RWPE2 (cell line): Measurements from ENCODE around the gene TNN.

Source experiments
- ATAC-seq: fragments of 200-7000 bp; cut with Tn5 transposase; 3 replicates; pipeline ENCODE4 v1.9.1; 2021; ENCODE audit warnings: low read depth
- DNase-seq: peaks from one replicate; pipeline ENCODE4 v3.0.0-alpha.2; 2020; ENCODE audit warnings: low spot score
- H3K27ac ChIP-seq: fragments of 450-650 bp; 2 replicates; pipeline ENCODE4 v1.5.1; 2017; ENCODE audit warnings: mild to moderate bottlenecking; ENCODE audit not compliant: poor library complexity, severe bottlenecking
- H3K27me3 ChIP-seq: fragments of 250-450 bp; sonication (Bioruptor Pico); 2 replicates; pipeline ENCODE4 v1.5.1; 2021; ENCODE audit warnings: mild to moderate bottlenecking, moderate library complexity; ENCODE audit not compliant: insufficient read depth, poor library complexity, severe bottlenecking
- H3K36me3 ChIP-seq: fragments of 250-450 bp; sonication (Bioruptor Pico); 2 replicates; pipeline ENCODE4 v1.5.1; 2020; ENCODE audit warnings: low read depth, mild to moderate bottlenecking, moderate library complexity
- H3K4me1 ChIP-seq: fragments of 250-450 bp; sonication (Bioruptor Pico); 2 replicates; pipeline ENCODE4 v1.5.1; 2021; ENCODE audit warnings: mild to moderate bottlenecking, moderate library complexity; ENCODE audit not compliant: insufficient read depth, poor library complexity, severe bottlenecking
- H3K4me3 ChIP-seq: fragments of 250-450 bp; sonication (Bioruptor Pico); 2 replicates; pipeline ENCODE4 v1.5.1; 2021; ENCODE audit warnings: mild to moderate bottlenecking, moderate library complexity; ENCODE audit not compliant: severe bottlenecking
- H3K9me3 ChIP-seq: fragments of 250-450 bp; sonication (Bioruptor Pico); 2 replicates; pipeline ENCODE4 v1.5.1; 2021; ENCODE audit warnings: mild to moderate bottlenecking, moderate library complexity; ENCODE audit not compliant: severe bottlenecking
- CTCF ChIP-seq: fragments of 450-650 bp; IDR thresholded peaks from one replicate; pipeline ENCODE4 v1.5.1; 2017; ENCODE audit warnings: mild to moderate bottlenecking, moderate library complexity; ENCODE audit not compliant: poor library complexity, severe bottlenecking

TNN gene

GRCh38 chr1:175075572-175076568 lies 8.2 kb downstream of the TNN start:
- no peak for TF ChIP-seq CTCF
- Histone ChIP-seq H3K36me3 (no peaks in the 10 kb centered on the region), H3K27ac (no peak overlapping the region), H3K4me1 (no peaks in the 10 kb centered on the region), H3K9me3 (no peaks in the 10 kb centered on the region), H3K27me3 (no peaks in the 10 kb centered on the region), H3K4me3 (no peak overlapping the region)
- no peak for DNase-seq
- peak; percentile 47; the same call in 1 of the 3 replicates for ATAC-seq

- Histone ChIP-seq H3K27ac (no peak overlapping the region), H3K36me3 (no peaks in the 10 kb centered on the region), H3K9me3 (no peaks in the 10 kb centered on the region), H3K4me3 (no peak overlapping the region), H3K4me1 (no peaks in the 10 kb centered on the region), H3K27me3 (no peaks in the 10 kb centered on the region)
- TF ChIP-seq CTCF, result no peak
- DNase-seq, result no peak
- ATAC-seq, result no peak
Observed at GRCh38 chr1:175077356-175078030, 9.9 kb downstream of the TNN start.

GRCh38 chr1:175078629-175079028 lies 11.0 kb downstream of the TNN start:
- no peaks in the 10 kb centered on the region for H3K4me1 ChIP-seq
- DNase-seq (no peak), ATAC-seq (no peak)
- H3K4me3 ChIP-seq, result no peak overlapping the region
- H3K27me3 ChIP-seq, result no peaks in the 10 kb centered on the region
- H3K9me3 ChIP-seq, result no peaks in the 10 kb centered on the region
- no peaks in the 10 kb centered on the region for H3K36me3 ChIP-seq
- no peak overlapping the region for H3K27ac ChIP-seq
- no peak for TF ChIP-seq CTCF

GRCh38 chr1:175079338-175079737 lies 11.7 kb downstream of the TNN start:
- TF ChIP-seq CTCF, result no peak
- Histone ChIP-seq H3K4me1 (no peaks in the 10 kb centered on the region), H3K4me3 (no peak overlapping the region), H3K27me3 (no peaks in the 10 kb centered on the region), H3K27ac (no peak overlapping the region), H3K36me3 (no peaks in the 10 kb centered on the region), H3K9me3 (no peaks in the 10 kb centered on the region)
- ATAC-seq (no peak), DNase-seq (no peak)
